Stimulated activated CD8-positive, alpha-beta memory T cell treated with anti-CD3 and anti-CD28 coated beads, Interleukin-4, amount 100 ng/mL, for 1 hour (primary cell): ENCODE results near the gene LRRC34.
A peak's percentile ranks its signal among the peaks of the same experiment; 100 is the strongest.

Experiments
- DNase-seq, 2 donors: peaks; one replicate each; pipeline ENCODE4 v3.0.0-alpha.2; 2020; ENCODE audit warnings: low read depth in 2 of 2, low spot score in 1 of 2

LRRC34 gene

DNA sequence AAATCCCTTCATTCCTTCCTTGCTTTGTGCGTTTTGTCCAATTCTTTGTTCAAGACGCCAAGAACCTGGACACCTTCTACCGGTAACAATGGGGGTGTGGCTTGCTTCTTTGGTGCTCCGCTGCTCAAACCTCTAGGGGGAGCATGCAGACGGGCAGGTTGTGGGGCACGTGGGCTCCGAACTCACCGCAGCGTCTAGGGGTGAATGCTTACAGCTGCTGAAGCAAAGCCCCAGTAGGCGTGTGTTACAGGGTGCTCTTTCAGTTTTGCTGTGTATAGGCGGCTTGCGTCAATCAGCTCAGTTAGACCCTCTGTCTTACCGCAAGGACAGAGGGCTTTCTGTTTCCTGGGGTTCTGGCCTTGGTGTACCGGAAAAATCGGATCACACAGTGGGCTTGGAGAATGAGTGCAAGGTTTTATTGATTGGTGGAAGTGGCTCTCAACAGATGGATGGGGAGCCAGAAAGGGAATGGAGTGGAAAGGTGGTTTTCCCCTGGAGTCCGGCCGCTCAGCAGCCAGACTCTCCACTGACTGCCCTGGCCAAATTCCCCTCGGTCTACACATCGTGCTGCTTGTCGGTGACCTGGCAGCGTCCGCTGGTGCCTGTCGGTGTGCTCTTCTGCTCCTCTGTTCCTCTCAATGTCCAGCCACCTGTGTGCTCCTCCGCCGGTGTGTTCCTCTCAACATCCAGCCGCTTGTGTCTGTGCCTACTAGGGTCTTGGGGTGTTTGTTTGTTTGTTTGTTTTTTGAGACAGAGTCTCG is 1.2 kb upstream of the LRRC34 start:
- peak in 1 of 2 donors; percentile 49 for DNase-seq

DNA sequence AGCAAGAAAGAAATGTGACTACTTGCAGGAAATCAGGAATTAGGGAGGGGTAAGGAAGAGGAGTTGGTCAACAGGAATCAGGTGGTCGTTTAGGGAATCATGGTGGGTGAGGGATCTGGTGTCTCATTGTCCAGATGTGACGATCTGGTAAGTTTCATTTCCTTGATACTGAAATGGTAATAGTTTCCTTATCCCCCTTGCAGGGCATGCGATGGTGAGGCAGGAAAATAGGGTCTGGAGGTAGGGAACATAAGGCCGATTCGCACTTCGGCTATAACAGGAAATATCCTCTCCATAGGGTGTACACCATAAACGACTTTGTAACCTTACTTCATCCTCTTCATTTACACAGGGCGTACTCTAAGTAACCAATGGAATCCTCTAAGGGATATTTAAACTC is 574 bp upstream of the LRRC34 start:
- no peak for DNase-seq

DNA sequence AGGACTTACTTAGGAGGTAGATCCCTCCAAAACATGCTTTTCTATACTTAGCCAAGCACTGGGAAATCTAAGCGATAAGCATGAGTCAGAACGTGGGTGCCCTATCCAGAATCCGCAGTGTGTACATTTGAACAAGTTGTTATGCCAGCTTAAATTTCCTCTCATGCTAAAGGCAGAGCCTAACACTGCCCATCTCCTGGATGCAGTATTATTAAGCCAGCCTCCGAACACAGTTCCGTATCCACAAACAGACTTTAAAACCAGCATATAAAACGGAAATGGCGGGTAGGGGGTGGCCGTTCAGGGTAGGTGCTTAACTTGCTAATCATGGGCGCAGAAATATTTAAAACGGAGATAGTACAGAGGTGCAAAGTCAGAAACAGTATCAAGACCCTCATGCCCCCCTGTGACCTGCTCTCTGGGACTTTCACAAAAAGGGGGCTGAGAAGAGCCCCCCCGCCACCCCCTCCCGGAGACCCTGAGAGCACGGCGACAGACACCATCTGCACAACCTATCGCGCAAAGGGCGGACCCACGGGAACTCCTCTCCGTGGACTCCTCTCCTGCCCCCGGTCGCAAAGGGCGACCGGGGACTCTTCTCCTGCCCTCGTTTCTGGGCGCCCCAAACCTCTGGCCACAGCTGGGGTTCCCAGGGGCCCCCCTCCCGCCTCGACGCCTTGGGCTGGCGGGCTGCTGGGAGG is 923 bp downstream of the LRRC34 start:
- no peak for DNase-seq

DNA sequence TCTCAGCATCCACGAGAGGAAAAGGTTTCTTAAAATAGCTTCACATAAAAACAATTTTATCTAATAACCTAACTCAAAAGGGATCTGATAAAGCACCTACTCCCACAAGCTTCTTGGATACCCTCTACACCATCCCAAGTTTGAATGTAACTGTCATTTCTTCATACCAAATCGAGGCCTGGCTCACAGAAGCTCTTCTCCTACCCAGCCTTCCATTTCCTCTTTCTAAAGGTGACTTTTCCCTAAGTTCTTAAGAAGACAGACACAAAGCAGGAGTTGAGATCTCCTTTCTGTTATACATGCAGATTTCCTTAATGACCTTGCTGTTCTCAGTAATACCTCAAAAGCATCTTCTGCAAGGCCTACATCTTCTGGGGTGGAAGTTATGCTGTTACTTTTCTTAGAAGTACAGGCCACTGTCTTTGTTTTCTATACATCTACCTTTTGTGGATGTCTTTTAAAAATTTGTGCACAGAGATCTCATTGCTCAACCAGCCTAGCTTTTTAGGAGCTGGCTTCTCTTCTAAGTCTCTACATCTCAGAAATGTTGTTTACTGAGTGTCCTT is 3.4 kb downstream of the LRRC34 start:
- no peak for DNase-seq

DNA sequence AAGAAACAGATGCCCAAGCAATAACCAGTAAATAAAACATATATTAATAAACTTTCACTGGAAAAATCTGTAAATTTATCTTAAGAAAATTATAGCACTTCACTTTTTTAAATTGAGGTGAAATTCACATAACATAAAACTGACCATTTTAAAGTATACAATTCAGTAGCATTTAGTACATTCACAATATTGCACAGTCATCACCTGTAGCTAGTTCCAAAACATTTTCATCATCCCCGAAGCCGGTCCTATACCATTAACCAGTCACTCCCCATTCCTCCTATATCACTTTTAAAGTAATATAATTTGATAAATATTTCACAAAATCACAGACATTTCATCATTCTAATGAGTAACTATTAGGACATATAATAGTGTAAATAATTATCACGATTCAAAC is 8.0 kb downstream of the LRRC34 start:
- DNase-seq: no peak

DNA sequence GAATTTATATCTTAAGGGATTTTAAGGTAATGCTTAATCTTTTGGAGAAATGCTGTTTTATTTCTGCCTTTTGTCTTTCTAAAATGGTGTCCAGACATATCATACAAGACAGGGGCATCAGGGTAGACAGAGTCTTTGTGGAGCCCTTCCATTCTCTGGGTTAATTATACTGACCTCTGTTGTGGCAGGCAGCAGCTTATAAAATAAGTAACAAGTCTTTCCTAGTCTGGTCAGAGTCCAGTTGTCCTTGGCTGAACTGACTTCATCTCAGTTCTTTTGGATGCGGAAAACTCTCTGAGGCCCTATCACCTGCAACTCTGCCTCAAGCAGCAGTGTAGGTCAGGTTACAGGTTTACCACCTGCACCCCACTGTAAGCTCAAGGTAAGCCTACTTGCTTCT is 20.3 kb downstream of the LRRC34 start:
- DNase-seq: no peak

DNA sequence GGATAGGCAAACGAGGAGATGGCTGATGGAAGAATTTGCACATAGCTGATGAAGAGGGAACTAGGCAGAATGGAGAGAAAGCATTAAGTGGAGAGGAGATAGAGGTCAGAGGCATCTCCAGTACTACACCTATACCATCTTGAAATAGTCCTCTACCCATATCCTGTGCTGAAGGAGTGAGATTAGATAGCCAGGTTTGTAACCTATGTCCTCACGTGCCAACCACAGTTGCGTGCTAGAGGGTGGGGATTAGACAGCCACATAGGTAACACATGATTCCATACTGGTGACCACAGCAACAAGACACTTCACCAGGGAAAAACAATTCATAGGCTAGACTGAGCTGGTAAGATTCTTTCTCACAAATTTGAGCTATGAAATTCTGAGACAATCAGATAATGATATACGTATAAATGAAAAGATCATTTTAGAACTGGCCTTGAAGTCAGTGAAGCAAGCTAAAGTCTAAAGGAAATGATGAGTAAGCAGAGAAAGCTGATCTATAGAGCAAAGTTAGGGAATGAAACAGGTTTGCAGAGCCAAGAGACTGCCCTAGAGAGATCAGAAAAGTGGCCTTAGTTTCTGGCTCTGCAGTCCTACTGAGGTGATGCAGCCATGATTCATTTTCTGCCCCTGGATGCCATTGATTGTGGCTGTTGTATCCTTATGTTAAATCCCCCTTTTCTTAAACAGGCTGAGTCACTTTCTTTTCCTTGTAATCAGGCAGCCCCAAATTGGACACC is 21.8 kb downstream of the LRRC34 start:
- DNase-seq: no peak

DNA sequence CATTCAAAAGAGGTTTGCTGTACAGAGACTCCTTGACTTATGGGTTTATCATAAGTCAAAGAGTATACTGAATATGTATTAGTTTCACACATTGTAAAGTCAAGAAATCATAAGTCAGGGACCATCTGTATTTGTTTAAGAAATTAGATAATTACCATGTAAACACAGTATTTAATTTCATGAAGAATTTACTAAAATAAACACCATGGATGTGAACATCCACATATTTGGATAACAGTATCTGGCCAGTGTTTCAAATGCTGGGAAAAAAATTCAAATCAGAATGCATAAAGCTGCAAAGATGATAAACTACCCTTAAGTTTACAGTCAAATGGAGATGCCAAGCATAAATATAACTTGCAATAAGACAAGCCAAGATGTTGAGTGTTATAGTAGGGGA is 22.5 kb downstream of the LRRC34 start:
- no peak for DNase-seq

DNA sequence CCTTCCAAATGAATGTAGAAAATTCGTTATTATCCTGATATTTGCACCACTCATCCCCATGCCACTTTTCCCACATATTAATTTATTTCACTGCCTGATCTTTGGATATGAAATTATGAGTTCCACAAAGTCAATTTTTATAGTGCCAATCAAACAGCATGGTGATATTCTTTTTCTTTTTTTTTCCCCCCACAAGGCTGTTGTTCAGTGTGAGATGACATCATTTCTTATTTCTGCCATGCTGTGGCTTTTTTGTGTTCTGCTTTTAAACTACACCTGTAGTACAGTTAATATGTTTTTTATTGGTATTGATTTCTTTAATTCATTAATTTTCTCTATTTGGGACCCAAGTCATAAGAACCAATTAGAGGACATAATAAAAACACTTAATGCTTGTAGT is 24.9 kb downstream of the LRRC34 start:
- no peak for DNase-seq

DNA sequence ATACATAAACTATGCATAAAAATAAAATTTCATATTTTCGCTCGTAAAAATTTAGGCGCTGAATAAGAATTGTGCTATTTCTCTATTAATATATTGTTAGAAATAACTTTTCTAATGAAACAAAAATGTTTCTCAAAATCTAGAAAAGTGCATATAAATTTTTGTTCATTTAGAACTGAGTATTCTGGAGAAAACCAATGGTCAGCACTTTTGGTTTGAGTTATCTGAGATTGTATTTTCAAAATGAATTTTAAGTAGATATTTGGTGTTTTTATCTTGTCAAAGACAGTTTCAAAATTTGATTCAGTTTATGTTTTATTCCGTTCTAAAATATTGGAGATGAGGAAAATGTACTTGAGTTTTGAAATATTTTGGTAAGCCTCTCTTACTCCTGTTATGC is 25.6 kb downstream of the LRRC34 start:
- DNase-seq: no peak

DNA sequence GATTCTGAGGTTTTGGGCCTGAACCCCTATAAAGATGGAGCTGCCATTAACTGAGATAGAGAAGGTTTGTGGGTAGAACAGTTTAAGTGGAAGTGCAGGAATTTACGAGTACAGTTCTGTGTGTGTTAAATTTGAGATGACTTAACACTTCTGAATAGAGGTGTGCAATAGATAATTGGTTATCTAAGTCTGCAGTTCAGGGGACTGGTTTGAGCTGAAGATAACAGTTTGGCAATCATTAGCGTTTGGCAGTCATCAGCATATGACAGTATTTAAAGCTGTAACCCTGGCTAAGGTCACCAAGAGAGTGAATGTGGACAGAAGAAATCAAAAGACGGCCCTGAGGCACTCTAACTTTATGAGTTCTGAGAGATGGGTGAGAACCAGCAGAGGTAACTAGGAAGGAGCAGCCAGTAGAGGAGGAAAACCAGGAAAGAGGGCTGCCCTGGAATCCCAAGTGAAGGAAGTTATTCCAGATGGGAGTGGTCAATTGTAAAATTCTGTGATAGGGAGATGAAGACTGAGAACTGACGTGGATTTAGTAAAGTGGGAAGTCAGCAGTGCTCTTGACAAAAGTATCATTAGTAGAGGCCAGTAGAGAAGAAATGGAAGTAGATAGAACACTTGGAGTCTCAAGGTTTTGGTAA is 31.4 kb downstream of the LRRC34 start:
- DNase-seq: no peak

DNA sequence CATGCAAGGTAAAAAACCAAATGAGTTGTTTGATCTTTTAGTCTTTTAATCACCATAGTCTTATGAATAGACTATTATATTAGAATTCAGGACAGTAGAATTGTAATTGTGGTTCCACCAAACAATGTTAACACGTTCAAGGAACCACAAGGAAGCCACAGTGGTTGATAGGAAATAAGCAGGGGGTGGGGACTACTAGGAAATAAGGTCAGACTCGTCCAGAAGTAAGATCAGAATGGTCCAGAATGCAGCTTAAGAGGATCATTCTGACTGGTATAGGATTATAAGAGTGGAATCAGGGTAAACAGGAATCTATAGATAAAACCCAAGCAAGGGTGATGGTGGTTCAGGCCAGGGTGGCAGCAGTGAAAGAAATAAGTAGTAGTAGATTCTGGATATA is 32.0 kb downstream of the LRRC34 start:
- DNase-seq: no peak

DNA sequence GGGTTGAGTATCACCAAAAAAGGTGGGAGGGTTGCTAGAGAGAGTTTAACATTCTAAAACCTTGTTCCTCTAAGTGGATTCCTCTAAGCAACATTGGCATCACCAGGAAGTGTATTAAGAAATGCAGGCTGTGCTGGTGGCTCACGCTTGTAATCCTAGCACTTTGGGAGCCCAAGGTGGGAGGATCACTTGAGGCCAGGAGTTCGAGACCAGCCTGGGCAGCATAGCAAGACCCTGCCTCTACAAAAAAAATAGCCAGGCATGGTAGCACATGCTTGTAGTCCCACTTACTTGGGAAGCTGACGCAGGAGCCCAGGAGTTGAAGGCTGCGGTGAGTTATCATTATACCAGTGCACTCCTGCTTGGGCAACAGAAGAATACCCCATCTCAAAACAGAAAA is 34.9 kb downstream of the LRRC34 start:
- DNase-seq: no peak

DNA sequence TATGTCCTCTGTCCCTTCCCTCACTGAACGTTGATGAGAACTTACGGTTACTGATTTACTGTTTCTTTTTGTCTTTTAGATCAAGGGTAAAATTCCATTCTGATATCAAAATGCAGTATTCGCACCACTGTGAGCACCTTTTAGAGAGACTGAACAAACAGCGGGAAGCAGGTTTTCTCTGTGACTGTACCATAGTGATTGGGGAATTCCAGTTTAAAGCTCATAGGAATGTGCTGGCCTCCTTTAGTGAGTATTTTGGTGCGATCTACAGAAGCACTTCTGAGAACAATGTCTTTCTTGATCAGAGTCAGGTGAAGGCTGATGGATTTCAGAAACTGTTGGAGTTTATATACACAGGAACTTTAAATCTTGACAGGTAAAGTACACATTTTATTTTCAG is 38.5 kb downstream of the LRRC34 start:
- no peak for DNase-seq

DNA sequence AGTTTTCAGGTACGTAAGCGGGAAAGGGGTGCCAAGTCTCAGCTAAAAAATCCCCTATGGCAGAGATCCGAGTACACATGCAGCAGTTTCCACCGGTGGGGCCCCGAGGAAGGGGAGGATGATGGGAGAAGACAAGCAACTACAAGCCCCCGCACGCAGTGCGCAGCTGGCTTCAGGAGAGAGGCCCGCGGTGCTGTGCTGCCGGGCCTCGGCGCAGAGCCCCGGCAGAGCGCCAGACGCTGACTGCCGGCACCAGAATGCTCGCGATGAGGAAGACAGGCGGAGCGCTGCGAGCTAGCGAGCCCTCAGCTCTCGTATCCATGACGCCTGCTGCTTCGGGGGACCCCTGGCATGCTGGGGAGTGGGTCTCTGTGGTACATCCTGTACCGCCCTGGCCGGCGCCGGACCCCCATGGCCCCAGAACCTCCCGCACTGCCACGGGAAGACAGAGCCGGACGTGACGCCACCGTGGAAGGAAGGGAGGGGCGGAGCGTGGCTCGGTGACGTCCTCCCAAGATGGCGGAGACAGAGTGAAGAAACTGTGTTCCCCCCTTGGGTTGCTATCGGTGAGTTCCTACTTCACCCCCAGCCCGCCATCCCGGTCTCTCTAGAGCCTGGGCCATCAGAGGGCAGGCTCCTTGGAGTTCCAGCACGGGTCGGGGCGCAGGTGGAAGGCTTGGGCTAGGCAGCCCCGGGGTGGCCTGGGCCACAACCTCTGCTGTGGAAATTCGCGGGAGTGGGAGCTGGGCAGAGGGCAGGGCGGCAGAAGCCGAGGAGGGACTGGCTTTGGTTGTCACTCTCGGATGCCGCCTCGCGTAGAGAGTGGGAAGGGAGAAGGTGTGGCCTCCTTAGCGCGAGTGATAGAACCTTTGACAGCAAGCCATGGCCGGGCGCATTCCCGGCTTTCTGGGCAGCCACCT is 39.5 kb downstream of the LRRC34 start, which contains the start of gene MYNN:
Gene MYNN, plus strand, starts transcription at position 500 of the 920 bp plus-strand sequence. CDS start 900 bp downstream, outside the sequence.
- peak; percentile 80 to 86 for DNase-seq

DNA sequence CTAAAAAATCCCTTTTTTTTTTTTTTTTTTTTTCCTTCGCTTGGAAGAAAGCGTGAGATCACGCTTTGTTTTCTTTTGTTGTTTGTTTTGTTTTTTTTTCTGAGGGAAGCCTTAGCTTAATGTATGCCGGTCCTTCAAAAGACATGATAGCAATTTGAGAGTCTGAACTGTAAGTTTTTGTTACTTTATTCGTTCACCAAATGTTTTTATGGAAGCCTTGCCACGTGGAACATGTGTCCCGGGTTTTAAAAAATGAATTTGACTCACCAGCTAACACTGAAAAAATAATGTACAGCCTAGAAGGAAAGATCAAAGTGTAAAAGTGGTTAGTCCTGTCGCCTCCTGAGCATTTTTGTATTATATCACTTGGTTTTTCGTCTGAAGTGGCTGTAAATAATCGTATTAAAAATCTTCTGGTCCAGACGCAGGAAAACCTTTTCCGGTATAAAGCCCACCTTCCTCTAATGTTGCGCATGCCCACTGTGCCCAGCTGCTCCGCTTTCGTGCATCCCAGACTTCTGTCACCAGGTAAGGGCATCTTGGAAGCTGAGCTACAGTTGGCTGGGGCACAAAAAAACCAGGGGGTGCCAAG is 40.3 kb downstream of the LRRC34 start:
- DNase-seq: peak; percentile 14 to 39

DNA sequence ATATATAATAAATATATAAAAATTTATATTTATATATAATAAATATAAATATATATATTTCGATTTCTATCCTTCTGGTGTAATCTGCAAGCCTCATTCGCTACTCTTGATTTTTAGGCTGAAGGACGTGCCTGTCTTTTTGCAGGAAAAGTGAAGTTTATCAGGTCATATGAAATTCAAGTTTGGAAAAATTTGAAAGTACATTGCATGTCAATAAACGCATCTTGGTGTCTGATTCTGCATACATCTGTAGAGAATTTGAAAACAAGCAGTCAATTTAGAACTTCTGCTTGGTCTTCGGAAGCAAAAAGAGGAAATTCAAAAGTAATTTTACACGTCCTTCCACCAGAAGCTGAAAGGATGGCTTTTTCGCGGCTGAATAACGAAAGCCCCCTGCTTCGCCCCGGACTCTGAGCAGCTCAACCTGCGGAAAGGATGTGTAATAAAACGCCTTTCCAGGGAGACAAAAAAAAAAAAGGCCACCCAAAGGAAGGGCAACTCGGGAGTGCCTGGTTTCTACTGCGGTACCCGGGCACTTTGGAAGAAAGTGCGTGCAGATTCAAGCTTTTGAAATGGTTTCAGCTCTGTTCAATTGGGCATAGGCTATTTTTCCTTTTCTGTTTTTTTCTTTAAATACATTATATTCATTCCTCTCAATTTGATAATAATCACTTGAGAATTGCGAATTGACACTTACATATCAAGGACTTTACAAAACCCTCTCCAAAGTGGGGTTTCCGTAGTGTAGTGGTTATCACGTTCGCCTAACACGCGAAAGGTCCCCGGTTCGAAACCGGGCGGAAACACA is 41.0 kb downstream of the LRRC34 start:
- DNase-seq: no peak

DNA sequence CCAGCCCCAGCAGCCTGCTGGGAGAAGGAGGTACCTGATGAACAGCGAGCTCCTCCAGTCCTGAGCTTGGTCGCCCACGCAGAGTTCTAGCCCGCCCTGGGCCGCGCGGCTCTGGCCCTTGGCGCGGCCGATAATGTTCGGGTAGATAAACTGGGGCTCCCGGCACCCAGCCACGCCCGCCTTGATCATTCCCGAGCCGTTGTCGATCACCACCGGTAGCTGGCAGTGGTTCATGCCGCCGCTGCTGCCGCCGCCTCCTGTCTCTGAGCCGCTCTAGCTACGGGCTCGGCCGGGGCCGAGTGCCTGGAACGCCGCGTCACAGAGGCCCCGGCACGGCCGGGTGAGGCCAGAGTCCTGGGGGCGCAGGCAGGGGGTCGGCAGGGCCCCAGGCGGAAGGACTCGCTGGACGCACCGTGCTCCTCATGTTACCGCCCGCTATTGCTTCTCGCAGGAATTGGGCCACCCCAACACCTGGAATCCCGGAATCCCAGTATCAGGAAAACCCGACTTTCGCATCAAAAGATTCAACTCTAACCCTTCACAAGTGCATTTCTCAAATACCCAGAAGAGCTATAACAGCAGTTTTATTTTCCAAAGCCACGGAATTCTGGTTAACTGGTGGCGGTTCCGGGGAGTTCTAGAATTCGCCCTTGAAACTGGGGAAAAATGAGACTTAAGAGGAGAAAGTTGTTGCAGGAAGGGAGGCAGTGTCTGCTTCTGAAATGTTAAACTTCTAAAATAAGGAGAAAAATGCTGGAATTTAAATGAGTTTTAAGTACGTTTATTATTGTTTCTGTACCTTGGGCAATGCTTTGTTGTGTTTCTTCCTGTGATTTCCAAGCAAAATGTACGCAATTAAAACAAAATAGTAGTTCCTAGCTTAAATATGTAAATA is 43.2 kb downstream of the LRRC34 start, which contains the start of gene ACTRT3:
Gene ACTRT3, minus strand, starts transcription at position 275 of the 895 bp plus-strand sequence. Its CDS starts 41 bp downstream, at position 234.
- DNase-seq: peak in 1 of 2 donors; percentile 36
